C4-2B (cell line): ENCODE measurements around the gene CDHR3.
A peak's percentile ranks its signal among the peaks of the same experiment; 100 is the strongest.

Experiments
- H3K27ac ChIP-seq: fragments of 450-650 bp; 2 replicates; pipeline ENCODE4 v1.5.1; 2017
- ZFX ChIP-seq: fragments of 450-650 bp; IDR thresholded peaks from 2 replicates; pipeline ENCODE4 v1.6.1; 2017
- TF ChIP-seq, protein P1 (sequence below): fragments of 450-650 bp; conservative IDR thresholded peaks from 2 replicates; pipeline ENCODE4 v1.5.1; 2017; ENCODE audit warnings: mild to moderate bottlenecking

The CDHR3 gene

DNA sequence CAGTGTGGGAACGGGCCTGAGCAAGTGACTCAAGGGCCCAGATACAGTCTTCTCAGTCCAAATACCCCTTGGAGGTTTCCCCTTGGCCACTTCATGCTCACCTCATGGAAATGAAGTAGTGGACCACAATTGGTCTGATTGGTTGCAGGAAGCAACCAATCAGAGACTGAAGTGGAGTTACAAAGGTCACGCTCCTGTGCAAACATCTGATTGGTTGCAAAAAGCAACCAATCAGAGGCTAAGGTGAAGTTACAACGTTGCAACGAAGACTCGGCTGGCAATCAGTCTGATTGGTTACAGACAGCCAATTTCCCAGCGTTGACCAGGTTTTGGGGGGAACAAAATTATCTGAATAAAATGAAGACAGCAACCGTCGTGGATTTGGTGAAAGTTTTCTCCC is 72.5 kb downstream of the CDHR3 start:
- TF ChIP-seq, protein P1, sequence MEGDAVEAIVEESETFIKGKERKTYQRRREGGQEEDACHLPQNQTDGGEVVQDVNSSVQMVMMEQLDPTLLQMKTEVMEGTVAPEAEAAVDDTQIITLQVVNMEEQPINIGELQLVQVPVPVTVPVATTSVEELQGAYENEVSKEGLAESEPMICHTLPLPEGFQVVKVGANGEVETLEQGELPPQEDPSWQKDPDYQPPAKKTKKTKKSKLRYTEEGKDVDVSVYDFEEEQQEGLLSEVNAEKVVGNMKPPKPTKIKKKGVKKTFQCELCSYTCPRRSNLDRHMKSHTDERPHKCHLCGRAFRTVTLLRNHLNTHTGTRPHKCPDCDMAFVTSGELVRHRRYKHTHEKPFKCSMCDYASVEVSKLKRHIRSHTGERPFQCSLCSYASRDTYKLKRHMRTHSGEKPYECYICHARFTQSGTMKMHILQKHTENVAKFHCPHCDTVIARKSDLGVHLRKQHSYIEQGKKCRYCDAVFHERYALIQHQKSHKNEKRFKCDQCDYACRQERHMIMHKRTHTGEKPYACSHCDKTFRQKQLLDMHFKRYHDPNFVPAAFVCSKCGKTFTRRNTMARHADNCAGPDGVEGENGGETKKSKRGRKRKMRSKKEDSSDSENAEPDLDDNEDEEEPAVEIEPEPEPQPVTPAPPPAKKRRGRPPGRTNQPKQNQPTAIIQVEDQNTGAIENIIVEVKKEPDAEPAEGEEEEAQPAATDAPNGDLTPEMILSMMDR = no peak
- TF ChIP-seq ZFX = no peak
- H3K27ac ChIP-seq = no peak overlapping the region

DNA sequence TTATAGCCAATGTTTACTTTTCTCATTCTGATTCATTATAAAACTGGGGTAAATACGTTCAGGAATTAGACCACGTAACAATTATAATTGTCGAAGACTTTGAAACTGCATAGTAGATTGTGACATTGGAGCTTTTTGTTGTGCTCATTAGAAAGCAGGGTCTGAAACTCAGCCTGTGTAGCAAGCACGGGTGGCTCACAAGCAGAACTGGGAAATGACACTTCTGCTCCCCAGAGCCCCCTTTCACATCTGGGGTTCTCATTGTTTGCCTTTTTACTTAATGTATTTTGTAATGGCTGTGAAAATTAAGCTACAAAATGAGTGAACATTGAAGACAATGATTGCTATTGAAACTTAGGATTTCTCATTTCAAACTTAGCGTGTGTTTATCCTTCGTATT is 72.9 kb downstream of the CDHR3 start:
- TF ChIP-seq, protein P1 = no peak
- no peak for TF ChIP-seq ZFX
- H3K27ac ChIP-seq = no peak overlapping the region

DNA sequence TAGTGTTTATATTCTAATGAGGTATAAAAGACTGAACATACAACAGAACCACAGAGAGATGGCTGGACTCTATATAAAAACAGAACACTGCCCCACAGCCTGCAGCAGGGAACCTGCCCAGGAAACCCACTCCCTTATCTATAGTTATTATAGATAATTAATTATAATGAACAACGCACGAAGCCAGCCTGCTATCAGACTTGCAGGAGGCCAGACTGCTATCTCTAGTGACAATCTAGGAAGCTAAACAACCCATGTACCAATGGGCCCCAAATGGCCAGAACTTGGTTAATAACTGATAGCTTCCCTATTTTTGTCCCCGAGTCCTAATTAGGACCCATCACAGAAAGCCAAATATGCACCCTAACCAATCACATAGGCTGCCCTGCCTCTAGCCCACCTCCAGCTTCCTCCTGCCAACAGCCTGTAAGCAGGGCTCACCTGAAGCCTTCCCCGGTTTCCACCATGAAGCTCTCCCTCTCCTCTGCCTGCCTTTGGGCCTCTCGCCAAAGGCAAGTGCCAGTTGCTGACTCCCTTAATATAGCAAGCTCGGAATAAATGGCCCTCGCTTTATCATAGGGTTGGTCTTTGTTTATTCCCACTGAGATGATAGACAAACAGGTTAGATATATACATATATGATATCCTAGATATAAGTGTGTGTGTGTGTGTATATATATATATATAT is 74.6 kb downstream of the CDHR3 start:
- no peak overlapping the region for H3K27ac ChIP-seq
- TF ChIP-seq ZFX = no peak
- TF ChIP-seq, protein P1 = no peak

DNA sequence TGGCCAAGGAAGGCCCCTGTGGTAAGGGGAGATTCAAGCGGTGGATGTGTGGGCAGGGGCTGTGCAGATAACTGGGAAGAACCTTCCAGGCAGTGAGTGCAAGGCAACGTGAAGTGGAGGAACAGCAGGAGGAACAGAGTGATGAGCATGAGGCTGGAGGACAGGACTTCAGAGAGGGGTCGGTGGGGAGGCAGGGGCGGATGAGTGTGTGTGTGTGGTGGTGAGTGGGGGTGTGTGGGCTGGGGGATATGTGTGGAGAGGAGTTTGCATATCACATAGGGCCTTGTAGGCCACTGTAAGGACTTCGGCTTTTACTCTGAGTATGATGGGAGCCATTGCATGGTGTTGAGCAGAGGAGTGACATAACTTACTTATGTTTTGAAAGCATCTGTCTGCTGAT is 75.2 kb downstream of the CDHR3 start:
- H3K27ac ChIP-seq = no peak overlapping the region
- no peak for TF ChIP-seq ZFX
- TF ChIP-seq, protein P1 = no peak

DNA sequence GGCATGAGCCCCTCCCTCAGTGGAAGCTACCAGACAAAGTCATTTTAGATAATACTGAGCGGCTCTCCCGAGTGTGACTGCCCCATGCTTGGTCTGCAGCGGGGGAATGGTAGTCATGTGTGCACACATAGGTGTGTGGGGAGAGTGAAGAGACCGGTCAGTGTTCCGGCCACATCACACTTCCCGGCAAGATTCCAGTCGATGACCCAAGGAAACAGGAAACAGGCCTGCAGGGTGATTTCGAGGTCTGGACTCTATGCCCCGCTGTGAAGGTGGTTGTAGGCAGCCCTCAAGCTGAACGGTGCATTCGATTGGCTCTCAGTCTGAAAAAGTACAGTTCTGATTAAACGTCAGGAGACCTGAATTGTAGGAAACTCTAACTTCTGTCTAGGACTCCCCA is 75.9 kb downstream of the CDHR3 start:
- no peak for TF ChIP-seq ZFX
- TF ChIP-seq, protein P1 = no peak
- no peak overlapping the region for H3K27ac ChIP-seq

DNA sequence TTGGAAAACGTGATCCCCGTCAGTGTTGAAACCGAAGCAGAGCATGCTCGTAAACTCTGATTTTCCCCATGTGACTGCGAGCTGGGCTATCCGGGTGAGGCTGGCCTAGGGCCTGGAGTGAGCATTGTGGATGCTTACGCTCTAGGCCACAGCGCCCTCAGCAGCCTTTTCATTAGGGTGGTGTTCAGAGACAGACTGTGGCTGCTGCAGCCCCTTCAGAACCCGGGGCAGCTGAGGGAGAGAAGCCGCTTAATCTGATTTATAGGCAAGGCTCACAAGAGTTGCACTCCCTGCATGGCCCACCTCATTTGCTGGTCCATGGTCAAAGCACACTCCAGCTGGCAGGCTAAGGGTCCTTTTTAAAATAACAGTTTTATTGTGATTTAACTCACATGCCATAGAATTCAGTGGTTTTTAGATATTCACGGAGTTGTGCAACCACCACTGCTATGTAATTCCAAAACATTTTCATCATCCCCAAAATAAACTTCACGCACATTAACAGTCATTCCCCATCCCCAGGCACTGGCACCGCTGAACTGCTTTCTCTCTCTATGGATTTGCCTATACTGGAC is 76.5 kb downstream of the CDHR3 start:
- no peak overlapping the region for H3K27ac ChIP-seq
- no peak for TF ChIP-seq ZFX
- TF ChIP-seq, protein P1 = no peak

DNA sequence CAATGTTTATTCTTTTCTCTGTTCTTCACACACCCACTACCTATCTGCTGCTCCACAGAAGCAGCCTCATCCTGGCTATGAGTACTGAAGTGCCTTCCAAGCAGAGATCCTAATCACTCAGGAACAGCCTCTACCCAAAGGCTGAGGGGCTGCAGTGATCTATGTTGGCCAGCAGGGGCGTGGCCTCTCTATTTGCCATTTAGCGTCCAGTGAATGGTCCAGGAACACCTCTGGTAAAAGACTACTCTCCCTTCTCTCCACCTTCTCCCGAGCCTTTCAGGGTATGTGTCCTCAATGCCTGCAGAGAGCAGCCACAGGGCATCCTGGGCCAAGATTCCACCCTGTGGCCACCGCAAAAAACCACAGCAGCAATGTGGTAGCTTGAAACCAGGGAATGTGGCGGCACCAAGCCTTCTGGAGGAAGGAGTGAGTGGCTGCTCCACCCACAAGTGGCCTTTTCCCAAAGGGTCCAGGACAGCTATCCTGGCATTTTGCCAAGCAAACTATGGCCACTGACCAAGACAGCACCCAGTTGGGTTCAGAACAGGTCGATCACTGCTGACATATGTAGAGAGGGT is 78.2 kb downstream of the CDHR3 start:
- no peak for TF ChIP-seq ZFX
- TF ChIP-seq, protein P1 = peak; percentile 92
- H3K27ac ChIP-seq = no peak overlapping the region
